HG03457 (cell line): ENCODE results near the gene TSPAN17.
"Not testable (repeated sequence)": the region's sequence is repeated elsewhere in the genome, so short reads cannot be mapped to it uniquely, and the experiment has no call there.

Source experiments
- ATAC-seq: cut with Tn5 transposase; IDR thresholded peaks from one replicate; pipeline ENCODE4 v1.9.1; 2021; ENCODE audit warnings: moderate number of reproducible peaks; ENCODE audit not compliant: unreplicated experiment

Gene TSPAN17, protein sequence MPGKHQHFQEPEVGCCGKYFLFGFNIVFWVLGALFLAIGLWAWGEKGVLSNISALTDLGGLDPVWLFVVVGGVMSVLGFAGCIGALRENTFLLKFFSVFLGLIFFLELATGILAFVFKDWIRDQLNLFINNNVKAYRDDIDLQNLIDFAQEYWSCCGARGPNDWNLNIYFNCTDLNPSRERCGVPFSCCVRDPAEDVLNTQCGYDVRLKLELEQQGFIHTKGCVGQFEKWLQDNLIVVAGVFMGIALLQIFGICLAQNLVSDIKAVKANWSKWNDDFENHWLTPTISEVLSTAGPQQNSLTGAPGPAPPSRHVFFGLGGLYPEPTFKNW

DNA sequence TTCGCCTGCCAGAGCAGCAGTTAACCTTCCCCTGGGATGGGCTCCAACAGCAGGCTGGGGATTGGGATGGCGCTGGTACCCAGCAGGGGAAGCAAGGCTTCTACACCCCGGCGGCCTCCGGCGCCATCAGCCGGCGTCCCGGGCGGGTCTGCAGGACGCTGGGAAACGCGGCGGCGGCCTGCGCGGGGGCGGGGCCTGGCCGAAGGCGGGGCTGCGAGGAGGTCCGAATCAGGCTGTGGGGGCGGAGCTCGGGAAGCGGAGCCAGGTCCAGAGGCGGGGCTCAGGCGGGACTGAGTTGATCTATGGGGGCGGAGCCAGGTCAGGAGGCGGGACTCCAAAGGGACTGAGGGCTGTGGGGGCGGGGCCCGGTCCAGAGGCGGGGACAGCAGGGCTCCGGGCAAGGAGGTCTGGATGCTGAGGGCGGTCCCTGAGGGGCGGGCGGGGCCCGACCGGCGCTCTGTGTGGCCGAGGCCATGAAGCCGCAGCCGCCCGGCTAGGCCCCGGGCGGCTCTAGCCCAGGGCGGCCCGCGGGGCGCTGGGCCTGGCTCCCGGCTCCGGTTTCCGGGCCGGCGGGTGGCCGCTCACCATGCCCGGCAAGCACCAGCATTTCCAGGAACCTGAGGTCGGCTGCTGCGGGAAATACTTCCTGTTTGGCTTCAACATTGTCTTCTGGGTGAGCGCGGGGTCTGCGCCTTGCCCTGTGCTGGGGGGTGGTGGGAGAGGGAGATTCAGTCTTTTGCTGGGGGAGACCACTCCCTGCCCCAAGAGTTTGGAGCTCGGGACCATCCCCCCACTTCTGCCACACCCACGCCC is at the start of gene TSPAN17:
TSPAN17 (plus strand) TSS at position 455 of the 813 bp plus-strand sequence; CDS start at position 587, 132 bp downstream.
- peak; percentile 87 for ATAC-seq

DNA sequence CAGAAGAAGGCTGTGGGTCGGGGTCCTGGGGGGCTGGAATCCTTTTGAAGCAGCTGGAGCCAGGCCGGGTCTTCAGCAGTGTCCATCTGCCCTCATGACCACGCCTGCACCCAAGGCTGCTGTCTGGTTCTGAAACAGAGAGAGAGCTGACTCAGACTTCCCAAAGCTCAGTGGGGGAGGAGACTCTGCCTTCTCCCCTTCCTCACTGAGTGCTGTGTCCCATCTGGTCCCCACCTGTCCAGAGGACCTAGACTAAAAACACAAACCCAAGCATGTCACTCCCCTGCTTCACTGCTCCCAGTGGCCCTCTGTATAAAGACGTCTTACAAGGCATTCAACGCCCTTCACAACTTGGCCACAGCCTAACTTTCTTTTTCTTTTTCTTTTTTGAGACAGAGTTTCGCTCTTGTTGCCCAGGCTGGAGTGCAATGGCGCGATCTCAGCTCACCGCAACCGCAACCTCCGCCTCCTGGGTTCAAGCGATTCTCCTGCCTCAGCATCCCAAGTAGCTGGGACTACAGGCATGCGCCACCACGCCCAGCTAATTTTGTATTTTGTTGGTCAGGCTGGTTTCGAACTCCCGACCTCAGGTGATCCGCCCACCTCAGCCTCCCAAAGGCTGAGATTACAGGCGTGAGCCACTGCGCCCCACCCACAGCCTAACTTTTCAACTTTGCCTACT is 47.4 kb upstream of the TSPAN17 start:
- not testable (repeated sequence) for ATAC-seq

GRCh38 chr5:176601901-176602482 is 45.3 kb upstream of the TSPAN17 start:
- no peak for ATAC-seq

DNA sequence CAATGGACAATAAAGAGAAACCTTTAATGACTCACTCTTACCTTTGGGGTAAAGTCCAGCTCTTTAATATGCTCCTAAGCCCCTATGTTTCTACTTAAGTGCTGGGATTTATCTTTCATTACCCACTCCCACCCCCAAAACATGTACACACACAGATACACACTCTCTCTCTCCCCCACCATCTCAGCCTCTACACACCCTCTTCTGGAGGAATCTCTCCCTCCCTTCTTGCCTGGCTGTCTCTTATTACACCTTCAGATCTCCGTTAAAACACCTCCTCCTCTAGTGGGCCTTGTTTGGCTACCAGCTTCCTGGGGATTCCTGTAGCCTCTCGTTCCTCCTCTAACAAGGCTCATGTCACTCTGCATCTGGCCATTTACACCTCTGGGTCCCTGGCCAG is 44.2 kb upstream of the TSPAN17 start:
- no peak for ATAC-seq

GRCh38 chr5:176606032-176606431 is 41.3 kb upstream of the TSPAN17 start:
- no peak for ATAC-seq

GRCh38 chr5:176606875-176607274 is 40.4 kb upstream of the TSPAN17 start:
- ATAC-seq = no peak

DNA sequence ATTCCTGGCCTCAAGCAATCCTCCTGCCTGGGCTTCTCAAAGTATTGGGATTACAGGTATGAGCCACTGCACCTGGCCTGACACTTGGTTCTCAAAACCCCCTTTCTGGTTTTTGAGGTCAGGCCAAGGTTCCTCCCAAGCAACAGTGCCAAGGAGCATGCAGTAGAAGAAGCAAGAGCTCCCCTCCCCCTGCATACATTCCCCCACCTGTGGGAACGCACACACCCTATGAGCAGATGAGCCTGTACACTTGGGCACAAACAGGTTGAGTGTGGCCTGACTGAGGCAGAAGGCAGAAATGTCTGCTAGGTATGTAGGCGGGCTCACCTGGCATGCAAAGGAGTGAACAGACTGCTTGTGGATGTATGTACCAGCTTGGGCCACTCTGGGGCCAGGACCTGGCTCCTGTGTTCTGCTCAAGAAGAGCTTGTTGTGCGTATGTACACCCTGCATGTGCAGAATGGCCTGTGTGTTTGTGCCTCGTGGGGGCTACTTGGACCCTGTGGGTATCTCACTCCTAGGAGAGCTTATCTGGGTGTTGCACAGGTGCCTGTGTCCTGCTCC is 39.1 kb upstream of the TSPAN17 start:
- no peak for ATAC-seq

GRCh38 chr5:176608937-176609723 is 38.2 kb upstream of the TSPAN17 start:
- ATAC-seq = peak; percentile 20

GRCh38 chr5:176609724-176610434 is 37.4 kb upstream of the TSPAN17 start, which contains the start of gene GPRIN1:
GPRIN1 (minus strand) TSS chr5:176610156; CDS start chr5:176599834, 10,322 bp downstream.
- peak; percentile 61 for ATAC-seq

GRCh38 chr5:176610435-176610773 is 36.9 kb upstream of the TSPAN17 start:
- no peak for ATAC-seq

GRCh38 chr5:176611435-176611834 is 35.8 kb upstream of the TSPAN17 start:
- ATAC-seq = no peak

DNA sequence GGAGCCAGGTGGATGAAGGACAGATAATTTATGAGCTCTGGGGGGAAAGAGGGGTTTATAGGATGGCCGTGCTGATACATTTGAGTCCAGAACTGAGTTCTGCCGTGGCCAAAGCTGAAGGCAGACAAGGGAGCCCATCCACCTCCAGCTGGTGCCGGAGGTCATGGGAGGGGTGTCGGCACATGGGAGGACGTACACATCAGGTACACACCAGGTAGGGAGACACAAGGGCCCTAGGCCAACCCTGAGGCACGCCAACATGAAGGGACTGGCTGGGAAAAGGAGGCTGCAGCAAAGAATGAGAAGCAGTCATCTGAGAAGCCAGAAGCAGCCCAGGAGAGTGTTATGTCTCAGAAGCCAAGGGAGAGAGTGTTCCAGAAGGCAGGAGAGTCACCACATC is 35.3 kb upstream of the TSPAN17 start:
- no peak for ATAC-seq

DNA sequence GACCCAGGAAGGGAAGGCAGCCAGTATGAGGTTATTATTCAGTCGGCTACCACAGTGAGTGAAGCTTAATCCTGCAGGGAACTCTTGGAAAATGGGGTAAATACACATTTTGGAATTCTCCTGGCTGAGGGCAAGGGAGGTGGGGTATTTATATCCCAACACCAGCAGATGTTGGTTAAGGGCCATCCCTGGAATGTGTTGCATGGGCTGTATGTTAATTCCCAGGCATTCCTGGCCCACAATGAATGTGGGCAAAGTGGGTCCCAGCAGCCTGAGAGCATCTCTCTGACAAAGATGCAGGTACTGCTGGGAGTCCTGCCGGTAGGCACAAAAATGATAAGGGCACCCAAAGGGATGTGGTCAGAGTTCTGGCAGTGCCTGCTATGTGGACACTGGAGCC is 34.4 kb upstream of the TSPAN17 start:
- no peak for ATAC-seq

DNA sequence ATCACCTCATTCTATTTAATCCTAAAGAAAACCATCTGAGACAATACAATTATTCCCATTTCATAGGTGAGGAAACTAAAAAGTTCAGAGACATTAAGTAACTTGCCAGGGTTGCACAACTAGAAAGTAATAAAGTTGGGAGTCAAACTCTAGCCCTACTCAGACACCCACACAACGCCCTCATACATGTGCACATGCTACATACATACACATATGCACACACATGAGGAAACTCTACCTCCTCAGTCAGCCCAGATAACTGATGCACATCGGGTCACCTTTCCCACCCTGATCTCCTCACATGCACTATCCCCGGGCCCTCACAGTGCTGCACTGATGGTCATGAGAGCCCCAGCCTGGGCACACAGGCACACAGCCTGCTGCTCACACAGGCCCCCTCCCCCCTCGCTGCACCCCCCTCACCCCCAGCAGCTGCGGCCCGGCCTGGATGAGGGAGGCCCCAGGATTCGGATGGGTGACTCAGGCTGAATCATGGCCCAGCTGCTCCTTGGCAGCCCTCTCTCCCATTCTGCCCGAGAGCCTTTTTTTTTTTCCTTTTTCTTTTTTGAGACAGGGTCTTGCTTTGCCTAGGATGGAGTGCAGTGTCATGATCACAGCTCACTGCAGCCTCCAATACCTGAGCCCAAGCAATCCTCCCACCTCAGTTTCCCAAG is 32.3 kb upstream of the TSPAN17 start:
- ATAC-seq = no peak

DNA sequence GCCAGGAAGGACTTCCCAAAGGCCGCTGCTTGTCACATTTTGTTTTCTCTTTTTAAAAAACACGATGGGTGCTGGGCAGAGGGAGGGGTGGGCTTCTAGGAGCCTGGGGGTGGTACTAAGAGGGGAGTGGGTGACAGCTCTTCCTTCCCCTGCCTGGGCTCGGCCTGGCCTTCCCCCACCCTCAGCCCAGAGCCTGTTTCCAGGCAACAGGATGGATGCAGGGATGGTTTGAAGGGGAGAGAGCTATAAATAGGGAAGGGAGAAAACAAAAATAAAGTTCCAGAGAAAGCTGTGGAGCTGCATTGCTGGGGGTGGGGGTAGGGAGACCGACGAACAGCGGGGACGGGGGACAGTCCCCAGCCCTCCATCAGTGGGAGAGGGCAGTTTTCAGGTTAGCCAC is 30.8 kb upstream of the TSPAN17 start:
- no peak for ATAC-seq

- ATAC-seq = no peak
These were observed 28.5 kb upstream of the TSPAN17 start for GRCh38 chr5:176618783-176619182.

DNA sequence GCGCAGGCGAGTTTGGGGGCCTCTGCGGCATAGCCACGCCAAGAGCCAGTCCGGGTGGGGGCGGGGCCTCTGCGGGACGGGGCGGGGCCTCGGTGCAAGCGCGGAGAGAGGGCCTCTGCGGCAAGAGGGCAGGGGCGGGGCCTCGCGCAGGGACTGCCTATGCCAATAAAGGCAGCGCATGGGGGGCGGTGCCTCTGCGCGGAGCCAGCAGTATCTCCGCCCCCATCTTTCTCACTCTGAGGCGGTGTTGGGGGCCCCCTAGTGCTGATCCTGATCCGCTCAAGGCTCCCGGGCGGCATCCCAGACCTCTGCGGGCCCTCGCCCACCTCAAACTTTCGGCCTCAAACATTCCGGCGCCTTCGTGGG is 28.1 kb upstream of the TSPAN17 start:
- ATAC-seq = no peak

- ATAC-seq = no peak
These were observed 27.5 kb upstream of the TSPAN17 start for GRCh38 chr5:176619569-176620332.
